HG03457 (cell line): Measurements from ENCODE around the gene KRT7.

Experiments
- ATAC-seq: cut with Tn5 transposase; IDR thresholded peaks from one replicate; pipeline ENCODE4 v1.9.1; 2021; ENCODE audit warnings: moderate number of reproducible peaks; ENCODE audit not compliant: unreplicated experiment

Gene KRT7

GRCh38 chr12:52199294-52199919 lies 33.6 kb upstream of the KRT7 start:
- no peak for ATAC-seq

DNA sequence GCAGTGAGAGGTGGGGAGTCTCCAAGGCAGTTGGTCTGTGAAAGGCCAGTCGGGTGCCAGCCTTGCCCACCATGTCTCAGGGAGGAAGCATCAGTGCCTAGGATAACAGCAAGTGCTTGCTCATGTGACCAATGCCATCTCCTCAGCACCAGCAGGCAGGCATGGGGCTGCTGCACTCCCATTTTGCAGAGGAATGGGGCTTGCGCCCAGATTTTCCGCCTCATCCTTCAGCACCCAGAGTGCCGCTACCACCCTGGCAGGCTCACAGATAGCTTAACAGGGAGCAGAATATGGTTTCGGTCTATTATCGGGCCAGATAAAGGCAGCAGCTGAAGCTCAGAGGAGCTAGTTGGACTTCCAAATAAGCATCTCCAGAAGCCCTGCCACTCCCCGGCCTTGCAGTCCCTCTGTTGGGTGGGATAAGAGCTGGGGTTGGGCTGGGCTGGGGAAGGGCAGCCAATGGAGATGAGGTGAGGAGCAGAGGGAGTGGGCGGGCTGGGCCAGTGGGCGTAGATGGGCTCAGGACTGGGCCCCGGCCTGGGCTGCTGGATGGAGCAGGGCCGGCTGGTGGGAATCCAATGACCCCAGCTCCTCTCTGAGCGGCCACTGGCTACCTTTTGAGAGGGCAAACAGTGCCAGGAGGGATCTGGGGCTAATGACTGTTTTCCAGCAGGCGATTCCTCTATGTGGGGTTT lies 32.8 kb upstream of the KRT7 start:
- no peak for ATAC-seq

- ATAC-seq: no peak
Observed at GRCh38 chr12:52200781-52201450, 32.1 kb upstream of the KRT7 start.

- ATAC-seq: no peak
Observed at GRCh38 chr12:52201451-52201839, 31.6 kb upstream of the KRT7 start.

DNA sequence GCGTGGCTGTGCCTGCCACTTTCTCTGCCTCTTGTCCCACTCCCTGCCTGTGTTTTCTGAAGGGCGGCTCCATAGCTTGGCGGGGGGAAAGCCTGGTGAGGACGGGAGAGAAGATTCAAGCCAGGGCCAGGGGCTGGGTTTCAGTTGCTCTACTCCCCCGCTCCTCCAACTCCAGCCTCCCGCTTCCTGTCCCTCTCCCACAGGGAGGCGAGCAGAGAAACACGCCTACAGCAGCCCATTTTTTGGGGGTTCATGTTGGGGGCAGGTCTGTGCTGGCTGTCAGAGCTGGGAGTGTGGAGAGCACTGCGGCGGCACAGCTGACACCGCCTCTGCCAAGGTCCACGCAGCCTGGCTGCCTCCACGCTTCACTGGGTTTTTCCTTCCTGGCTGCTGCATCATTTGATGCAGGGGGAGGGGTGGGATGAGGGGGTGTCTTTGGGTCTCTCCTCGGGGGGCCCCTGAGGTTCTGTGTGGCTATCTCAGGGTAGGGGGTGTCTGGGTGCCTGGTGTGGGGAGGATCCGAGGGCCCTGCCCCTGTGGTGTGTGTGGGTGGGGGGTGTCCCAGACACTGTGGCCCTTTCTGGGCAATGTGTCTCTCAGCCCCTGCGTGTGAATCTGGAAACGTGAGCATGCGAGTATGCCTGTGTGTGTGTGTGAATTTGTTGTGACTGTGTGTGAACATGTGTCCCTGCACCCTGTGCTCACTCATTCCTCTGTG lies 30.5 kb upstream of the KRT7 start:
- no peak for ATAC-seq

GRCh38 chr12:52203079-52203921 lies 29.7 kb upstream of the KRT7 start:
- ATAC-seq: no peak

DNA sequence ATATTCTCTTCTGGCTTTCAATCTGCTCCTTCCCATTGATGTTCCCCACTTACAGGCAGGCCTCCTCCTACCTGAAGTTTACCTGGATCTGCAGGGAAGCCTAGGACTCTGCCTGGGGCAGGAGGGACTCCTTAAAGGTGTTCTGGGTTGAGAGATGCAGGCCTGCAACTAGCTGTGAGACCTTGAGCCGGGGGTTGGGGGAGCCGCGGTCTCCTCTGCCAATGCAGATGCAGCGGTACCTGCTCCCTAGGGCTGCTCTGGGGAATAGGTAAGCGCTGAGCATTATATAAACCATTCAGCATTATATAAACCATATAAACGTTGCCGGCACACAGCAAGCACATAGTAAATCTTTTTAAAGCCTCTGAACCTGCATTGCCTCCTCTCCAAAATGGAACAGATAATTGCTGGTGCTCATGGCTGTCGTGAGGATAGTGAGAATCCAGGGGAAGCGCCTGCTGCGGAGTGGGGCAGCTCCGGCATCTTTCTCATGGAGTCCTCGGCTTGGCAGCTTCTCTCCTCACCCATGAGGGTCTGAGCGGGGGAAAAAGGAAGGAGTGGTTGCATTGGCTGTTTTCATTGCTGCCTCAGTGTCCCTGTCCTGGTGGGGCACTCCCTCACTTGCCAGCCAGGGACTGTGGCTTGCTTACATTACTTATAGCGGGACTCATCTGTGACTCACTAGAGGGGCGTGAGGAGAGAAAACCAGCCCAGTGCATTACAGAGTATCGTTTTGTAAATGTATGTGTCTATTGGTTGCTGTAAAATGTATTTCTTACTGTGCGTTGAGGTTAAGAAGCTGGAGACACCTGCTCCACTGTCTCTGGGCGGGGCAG lies 28.7 kb upstream of the KRT7 start:
- ATAC-seq: no peak

- ATAC-seq: no peak
Observed at GRCh38 chr12:52204931-52205505, 28.0 kb upstream of the KRT7 start.

DNA sequence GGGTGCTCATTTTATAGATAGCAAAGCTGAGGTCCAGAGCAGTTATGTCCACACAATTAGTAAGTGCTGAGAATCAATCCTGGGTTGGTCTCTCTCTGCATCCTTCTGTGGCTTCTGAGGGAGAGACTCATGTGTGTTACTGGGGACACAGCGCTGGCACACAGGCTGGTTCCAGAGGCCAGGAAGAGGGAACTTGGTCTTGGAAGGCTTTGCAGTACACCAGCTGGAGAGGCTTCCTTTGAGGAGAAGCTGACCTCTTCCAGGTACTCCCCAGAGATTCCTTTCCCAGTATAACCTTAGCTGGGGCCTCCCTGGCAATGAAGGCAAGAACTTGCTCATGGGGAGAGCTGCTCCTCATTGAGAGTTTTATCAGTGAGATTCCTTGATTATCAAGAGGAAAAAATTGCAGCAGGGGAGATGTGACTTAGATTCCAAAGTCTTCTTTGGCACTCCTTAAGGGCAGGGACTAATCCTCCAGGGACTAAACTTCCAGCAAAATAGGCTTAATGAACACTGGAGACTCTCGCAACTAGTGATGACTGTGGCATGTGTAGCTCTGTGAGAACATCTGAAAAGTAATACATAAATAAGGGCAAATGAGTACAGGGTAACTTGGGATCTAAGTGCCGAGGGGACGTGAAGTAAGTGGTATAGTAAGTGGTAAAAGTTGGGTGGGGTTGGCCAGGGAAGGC lies 27.3 kb upstream of the KRT7 start:
- no peak for ATAC-seq

- no peak for ATAC-seq
Observed at GRCh38 chr12:52206304-52207040, 26.6 kb upstream of the KRT7 start.

GRCh38 chr12:52207106-52207505 lies 25.9 kb upstream of the KRT7 start:
- no peak for ATAC-seq

DNA sequence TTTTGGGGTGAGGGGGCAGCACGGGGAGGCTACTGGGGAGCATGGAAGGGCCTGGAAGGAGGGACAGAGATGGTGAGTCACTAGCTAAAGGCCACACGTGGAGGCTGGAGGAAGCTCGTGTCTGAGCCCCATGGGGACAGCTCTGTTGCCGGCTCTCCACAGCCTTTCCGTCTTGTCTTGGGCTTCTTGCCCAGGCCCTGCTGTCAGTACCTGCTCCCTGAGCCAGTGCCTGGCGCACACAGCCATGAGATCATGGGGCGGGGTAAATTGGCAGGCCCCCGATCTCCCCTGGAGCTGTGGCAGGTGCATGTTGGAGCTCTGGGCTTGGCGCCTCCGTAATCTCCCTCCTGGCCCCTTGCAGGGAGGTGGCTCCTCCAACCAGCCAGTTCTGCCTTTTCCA lies 25.1 kb upstream of the KRT7 start:
- no peak for ATAC-seq

GRCh38 chr12:52208424-52209165 lies 24.4 kb upstream of the KRT7 start:
- ATAC-seq: no peak

DNA sequence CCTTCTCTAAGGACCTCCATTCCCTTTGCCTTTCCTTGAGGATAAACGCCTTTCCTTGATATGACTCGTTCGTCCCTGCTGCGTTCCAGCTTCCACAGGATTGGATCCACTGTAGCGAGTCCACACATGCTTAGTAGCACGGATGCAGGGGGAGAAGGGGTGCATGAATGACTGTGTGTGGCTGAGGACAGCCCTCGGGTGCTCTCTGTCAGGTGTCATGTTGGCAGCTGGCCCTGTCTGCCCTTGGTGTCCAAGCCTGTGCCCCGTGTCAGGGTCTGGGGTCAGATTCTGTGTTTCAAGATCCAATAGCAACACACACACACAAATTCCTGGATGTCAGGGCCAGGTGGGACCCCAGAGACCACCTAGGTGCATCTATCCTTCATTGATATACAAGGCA lies 23.7 kb upstream of the KRT7 start:
- ATAC-seq: no peak

- ATAC-seq: no peak
Observed at GRCh38 chr12:52210186-52210924, 22.7 kb upstream of the KRT7 start.

- no peak for ATAC-seq
Observed at GRCh38 chr12:52210925-52211650, 22.0 kb upstream of the KRT7 start.
